T1000 (cell line): ENCODE measurements around the gene MARS2.
"Not testable (repeated sequence)": the region's sequence is repeated elsewhere in the genome, so short reads cannot be mapped to it uniquely, and the experiment has no call there.

ENCODE experiments used
- DNase-seq: peaks from one replicate; lab custom pipeline; 2025; ENCODE audit warnings: mixed read lengths; lab: John Stamatoyannopoulos, UW

MARS2 gene

DNA sequence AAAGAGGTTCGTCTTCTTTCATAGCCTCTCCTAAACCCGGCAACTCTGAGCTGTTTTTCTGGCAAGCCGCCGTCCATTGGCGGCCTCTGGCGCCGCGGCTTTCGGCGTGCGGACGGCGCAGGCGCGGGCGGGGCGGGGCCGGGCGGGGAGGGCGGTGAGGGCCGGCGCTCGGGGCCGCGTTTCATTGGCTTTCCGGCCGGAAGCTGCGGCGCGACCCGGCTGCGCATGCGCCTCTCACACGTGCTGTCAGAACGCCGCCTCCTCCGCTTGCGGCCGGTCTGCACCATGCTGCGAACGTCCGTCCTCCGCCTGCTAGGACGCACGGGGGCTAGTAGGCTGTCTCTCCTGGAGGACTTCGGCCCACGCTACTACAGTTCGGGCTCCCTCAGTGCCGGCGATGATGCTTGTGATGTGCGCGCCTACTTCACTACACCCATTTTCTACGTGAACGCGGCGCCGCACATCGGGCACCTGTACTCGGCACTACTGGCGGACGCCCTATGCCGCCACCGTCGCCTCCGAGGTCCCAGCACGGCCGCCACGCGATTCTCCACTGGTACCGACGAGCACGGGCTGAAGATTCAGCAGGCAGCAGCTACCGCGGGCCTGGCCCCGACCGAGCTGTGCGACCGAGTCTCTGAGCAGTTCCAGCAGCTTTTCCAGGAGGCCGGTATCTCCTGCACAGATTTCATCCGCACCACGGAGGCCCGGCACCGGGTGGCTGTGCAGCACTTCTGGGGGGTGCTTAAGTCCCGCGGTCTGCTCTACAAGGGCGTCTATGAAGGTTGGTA is at the start of gene MARS2:
MARS2 (plus strand) TSS at position 249 of the 791 bp plus-strand sequence; CDS start at position 286, 37 bp downstream.
- DNase-seq = peak; percentile 88

DNA sequence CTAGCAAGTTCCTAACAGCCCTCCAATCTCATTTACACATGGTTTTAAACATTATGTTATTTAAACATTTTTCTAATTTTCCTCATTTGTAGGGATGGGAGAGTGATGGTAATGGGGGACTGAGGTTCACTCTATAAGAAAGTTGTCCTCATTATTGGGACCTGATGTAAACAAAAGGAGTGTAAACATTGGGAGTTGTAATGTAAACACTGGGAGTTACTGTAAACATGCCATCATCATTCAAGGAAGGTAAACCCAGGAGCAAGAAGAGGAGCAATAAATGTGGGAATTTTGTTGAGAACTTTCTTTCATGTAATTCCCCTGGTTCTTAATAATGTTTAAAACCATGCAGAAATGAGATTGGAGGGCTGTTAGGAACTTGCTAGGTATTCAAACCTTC is 47.6 kb upstream of the MARS2 start:
- no peak for DNase-seq

DNA sequence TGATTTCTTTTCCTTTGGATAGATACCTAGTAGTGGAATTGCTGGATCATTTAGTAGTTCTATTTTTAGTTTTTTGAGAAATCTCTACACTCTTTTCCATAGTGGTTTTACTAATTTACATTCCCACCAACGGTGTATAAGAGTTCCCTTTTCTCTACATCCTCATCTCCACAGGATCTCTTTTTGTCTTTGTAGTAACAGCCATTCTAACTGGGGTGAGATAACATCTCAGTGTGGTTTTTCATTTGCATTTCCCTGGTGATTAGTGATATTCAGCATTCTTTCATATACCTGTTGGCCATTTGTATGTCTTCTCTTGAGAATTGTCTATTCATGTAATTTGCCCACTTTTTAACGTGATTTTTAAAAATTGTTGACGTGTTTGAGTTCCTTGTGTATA is 43.5 kb upstream of the MARS2 start:
- no peak for DNase-seq

DNA sequence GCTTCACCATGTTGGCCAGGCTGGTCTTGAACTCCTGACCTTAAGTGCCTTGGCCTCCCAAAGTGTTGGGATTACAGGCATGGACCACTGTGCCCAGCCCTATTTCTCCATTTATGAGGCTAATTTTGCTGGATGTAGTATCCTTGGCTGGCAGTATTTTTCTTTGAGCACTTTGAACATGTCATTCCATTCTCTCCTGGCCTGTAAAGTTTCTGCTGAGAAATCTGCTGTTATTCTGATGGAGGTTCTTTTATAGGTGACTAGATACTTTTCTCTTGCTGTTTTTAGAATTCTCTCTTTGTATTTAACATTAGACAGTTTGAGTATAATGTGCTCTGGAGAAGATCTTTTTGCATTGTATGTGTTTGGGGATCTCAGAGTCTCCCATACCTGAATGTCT is 38.9 kb upstream of the MARS2 start:
- DNase-seq = no peak

DNA sequence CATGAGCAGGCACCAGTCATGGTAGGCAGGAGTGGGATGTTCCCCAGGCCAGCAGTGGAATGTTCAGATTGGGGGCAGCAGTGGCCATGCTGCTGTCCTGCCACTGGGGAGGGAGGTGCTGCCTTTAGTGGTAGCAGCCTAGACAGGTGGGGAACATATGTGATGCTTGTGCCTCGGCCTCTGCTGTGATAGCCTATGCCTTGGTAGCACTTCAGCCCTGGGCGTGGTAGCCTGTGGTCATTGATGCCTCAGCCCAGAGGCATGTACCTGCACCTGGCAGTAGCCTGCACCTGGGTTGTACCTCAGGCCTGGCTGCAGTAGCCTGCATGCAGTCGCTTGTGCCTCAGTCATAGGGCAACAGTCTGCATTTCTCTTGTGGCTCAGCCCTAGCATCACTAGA is 36.9 kb upstream of the MARS2 start:
- no peak for DNase-seq

DNA sequence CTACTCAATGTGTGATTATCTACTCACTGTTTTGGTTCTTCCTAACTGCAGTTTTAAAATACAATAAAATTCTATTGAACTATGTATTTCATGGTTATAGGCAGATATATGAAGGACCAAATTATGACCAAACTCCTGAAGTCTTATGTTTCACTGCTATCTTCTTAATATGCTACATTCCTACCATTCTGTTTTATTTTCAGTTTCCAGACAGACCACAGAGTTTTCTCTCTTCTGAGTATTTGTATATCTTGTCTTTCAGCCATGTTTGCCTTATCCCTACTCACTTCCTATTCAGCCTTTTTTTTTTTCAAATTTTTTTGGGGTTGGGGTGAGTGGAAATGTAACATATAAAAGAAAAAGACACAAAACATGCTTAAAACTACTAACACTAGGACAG is 36.1 kb upstream of the MARS2 start:
- no peak for DNase-seq

DNA sequence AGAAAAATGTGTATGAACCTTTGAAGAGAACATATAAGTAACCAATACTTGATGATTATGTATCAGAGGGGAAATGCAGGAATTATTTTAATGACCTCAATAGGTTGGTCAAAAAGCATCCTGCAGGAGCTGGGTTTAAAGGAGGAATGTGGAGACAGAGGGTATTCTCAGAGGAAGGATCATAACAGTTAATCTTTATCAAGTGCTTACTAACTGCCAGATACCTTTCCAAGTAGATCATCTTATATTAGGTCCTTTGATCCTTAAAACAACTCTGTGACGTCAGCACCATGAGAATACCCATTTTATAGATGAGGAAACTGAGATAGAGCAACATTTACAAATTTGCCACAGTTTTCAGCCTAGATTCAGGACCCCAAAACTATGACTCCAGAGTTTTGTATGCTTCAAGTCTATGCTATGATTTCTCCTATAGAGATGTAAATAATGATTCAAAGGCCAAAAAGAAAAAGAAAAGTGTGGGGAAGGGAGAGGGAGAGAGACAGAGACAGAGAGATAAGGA is 32.7 kb upstream of the MARS2 start:
- DNase-seq = no peak

DNA sequence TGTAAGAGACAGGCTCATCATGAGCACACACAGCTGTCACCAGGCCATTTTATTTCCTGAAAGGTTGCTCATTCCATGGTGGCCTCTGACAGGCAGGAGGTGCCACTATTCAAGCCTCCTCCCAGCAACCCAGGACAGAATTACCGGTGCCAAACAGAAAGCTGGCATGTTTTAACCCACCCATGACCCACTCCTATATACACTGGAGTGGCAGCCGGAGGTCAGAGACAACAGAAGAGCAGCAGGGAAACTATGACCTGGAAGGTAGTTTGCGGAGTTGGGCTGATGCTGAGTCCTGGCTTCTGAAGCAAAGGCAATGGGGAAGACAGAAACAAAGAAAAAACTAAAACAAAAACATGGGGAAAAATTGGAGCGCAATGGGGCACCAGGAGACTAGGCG is 32.1 kb upstream of the MARS2 start:
- DNase-seq = no peak

DNA sequence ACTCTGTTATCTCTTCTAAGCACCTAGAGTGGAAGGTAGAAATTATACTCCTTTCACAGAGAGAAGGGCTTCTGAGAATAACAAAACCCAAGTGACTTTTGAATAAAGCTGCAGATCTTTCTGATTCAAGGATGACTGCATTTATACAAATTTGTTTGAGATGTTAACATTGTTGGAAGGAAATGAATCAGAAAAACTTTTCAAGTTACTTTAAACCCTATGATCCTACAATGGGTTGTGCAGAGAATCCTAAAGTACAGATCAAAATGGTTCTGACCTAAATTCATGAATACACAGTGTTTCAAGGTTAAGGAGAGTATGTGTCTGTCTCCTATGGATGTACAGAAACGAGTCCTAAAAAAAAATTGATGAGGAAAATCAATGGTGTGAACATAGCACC is 31.6 kb upstream of the MARS2 start:
- no peak for DNase-seq

DNA sequence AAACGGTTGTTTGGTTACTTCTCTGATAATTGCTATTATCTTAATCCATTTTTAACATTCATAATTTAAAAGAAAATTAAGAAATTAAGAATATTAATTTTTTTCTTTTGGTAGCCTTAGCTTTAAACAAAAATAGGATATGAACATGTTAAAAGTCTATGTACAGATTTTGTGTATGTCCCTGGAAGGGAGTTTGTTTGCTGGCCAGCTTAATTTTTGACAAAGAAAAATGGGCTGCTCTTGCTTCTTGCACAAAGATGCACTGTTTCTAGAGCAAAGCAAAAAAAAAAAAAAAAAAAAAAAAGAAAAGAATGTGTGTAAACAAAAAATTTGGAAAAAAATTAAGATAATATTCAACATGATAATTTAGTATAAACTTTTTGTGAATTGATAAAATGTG is 31.1 kb upstream of the MARS2 start:
- no peak for DNase-seq

DNA sequence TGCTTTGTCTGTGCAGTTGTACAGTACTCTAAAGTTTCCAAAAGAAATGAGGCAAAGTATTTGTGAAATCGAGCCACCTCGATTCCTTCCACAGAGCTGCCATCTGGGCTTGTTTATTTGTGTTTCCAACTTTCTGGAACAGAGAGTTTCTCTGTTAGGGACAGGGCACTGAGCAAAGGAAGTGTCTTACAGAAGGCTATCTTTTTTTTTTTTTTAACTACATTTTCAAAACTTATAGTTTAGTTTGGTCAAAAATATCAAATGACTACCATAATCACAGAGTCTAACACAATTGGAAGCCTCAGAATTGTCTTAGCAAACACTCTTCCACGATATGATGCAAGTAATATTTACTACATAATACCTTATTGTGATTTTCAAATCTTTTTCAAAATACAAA is 30.6 kb upstream of the MARS2 start:
- no peak for DNase-seq

DNA sequence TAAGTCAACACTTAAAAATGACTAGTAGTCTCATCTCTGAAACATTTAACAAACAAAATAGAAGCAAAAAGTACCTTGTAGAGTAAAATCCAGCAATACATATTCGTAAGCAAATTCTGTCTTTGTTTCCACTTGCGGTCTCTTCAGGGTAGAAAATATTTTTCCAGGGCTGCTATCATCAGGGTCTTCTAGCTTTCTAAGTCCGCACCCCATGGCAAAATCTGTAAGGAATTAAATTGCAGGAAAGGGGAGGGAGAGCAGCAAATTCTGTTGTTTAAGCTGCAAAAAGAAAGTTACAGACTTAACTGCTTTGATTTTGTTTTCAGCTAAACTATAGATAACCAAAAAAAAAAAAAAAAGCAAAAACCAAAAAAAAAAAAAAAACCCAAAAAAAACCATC is 29.9 kb upstream of the MARS2 start, which contains the start of gene RFTN2:
RFTN2 (minus strand) TSS at position 342 of the 400 bp plus-strand sequence; CDS start at position 213, 129 bp downstream.
- no peak for DNase-seq

DNA sequence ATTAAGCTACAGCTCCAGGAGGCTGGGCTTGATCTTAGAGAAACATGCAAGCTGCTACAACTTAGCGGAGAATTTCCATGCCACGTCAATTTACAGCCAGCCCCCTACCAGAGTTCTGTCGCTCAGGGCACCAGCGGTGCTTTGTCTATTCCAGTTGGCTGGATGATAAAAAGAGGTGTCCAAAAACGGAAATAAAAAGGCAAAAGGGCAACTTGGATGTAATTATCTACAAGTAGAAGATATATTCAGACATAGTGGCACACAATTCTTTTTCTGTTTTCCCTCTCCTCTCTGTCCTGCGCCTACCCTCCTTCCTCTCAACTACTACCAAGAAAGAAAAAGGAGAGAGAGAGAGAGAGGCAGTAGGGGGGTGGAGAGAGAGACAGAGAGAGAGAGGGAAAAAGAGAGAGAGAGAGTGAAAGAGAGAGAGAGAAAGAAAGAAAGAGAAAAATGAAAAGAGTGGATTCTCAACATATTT is 29.4 kb upstream of the MARS2 start:
- no peak for DNase-seq

DNA sequence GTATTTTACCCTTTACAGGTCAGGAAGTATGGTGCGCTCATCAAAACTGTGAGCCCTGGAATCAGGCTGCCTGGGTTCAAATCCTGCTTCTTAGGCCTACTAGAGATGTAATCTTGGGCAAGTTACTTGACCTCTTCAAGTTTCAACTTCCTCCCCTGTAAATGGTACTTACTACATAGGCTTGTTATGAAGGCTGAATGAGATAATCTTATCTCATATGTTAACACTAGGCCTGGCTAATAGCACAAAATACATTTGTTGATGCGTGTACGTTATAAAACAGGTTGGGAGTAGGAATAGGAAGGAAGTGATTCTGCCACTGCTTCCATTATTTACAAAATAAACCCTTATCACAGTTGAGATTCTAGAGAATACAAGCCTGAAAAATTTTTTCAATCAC is 28.1 kb upstream of the MARS2 start:
- DNase-seq = no peak

DNA sequence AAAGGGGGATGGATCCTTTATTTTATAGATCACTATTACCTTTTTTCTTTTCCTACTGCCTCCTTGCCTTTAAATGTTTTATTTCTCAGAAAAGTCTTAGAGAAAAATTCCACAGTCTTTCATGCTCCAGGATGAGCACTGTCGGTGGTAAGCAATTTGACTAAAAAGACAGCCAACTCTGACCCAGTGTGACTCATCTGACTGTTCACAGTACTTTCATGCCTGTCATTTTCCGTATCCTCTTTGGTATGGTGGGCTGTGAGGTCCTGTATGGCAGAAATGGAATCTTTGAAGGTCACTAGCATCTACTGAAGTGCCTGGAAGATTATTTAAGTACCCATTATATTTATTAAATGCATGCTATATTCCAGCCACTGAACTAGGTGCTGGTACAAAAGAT is 27.7 kb upstream of the MARS2 start:
- DNase-seq = no peak

DNA sequence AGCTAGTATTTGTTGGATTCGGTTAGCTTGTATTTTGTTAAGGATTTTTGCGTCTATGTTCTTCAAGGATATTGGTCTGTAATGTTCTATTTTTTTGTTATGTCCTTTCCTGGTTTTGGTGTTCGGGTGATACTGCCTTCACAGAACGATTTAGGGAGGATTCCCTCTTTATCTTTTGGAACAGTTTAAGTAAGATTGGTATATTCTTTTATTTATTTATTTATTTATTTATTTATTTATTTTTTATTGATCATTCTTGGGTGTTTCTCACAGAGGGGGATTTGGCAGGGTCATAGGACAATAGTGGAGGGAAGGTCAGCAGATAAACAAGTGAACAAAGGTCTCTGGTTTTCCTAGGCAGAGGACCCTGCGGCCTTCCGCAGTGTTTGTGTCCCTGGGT is 10.0 kb upstream of the MARS2 start:
- not testable (repeated sequence) for DNase-seq

DNA sequence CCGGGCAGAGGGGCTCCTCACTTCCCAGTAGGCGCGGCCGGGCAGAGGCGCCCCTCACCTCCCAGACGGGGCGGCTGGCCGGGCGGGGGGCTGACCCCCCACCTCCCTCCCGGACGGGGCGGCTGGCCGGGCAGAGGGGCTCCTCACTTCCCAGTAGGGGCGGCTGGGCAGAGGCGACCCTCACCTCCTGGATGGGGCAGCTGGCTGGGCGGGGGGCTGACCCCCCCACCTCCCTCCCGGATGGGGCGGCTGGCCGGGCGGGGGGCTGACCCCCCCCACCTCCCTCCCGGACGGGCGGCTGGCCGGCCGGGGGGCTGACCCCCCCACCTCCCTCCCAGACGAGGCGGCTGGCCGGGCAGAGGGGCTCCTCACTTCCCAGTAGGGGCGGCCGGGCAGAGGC is 9.2 kb upstream of the MARS2 start:
- DNase-seq = not testable (repeated sequence)

DNA sequence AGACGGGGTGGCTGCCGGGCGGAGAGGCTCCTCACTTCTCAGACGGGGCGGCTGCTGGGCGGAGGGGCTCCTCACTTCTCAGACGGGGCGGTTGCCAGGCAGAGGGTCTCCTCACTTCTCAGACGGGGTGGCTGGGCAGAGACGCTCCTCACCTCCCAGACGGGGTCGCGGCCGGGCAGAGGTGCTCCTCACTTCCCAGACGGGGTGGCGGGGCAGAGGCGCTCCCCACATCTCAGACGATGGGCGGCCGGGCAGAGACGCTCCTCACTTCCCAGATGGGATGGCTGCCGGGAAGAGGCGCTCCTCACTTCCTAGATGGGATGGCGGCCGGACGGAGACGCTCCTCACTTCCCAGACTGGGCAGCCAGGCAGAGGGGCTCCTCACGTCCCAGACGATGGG is 8.6 kb upstream of the MARS2 start:
- DNase-seq = not testable (repeated sequence)

DNA sequence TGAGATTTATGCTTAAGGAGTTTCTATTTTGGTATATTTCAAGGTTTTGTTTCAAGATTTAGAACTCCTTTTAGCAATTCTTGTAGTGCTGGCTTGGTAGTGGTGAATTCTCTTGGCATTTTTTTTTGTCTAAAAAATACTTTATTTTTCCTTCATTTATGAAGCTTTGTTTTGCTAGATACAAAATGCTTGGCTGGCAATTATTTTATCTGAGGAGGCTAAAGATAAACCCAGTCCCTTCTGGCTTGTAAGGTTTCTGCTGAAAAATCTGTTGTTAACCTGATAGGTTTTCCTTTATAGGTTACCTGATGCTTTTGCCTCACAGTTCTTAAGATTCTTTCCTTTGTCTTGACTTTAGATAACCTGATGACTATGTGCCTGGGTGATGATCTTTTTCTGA is 5.4 kb upstream of the MARS2 start:
- not testable (repeated sequence) for DNase-seq

DNA sequence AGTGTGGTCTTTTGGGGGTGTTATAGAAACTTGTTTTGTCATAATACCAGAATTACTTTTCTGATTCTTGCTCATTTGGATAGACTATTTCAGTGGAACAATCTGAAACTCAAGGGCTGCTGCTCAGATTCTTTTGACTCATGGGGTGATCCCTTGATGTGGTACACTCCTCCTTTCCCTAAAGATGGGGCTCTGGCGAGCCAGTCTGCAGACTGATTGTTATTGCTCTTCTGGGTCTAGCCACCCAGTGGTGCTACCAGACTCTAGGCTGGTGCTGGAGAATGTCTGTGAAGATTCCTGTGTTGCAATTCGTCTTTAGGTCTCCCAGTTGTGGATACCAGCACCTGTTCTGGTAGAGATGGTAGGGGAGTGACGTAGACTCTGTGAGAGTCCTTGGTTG is 4.2 kb upstream of the MARS2 start:
- DNase-seq = no peak

DNA sequence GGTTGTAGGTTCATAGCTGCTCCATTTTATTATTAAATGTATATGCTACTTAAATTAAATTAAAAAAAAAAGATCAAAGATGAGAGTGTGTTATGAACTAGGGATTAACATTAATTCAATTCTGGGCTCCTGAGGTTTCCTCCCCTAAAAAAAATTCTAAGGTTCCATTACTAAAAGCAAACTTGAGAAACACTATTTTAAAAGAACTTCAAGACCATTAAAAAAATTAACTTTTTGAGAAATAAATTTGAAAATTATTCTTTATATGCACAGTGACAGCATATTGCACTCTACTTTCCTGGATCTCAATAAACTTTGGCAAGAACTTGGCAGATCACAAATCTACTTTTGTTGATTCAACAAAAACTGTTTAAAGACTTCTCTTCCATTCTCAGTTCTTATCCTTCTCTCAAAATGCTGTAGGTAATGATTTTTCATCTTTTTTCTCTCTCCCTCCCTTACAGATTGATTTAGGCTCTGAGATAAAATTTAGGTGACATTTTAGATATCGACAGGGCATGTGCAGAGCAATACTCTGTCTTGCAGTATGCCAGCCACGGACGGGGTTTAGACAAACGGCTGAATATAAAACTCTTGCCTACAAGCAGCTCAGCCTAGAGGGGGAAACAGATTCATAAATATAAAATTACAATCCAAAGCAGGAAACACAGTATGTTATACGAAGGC is 592 bp upstream of the MARS2 start:
- no peak for DNase-seq

DNA sequence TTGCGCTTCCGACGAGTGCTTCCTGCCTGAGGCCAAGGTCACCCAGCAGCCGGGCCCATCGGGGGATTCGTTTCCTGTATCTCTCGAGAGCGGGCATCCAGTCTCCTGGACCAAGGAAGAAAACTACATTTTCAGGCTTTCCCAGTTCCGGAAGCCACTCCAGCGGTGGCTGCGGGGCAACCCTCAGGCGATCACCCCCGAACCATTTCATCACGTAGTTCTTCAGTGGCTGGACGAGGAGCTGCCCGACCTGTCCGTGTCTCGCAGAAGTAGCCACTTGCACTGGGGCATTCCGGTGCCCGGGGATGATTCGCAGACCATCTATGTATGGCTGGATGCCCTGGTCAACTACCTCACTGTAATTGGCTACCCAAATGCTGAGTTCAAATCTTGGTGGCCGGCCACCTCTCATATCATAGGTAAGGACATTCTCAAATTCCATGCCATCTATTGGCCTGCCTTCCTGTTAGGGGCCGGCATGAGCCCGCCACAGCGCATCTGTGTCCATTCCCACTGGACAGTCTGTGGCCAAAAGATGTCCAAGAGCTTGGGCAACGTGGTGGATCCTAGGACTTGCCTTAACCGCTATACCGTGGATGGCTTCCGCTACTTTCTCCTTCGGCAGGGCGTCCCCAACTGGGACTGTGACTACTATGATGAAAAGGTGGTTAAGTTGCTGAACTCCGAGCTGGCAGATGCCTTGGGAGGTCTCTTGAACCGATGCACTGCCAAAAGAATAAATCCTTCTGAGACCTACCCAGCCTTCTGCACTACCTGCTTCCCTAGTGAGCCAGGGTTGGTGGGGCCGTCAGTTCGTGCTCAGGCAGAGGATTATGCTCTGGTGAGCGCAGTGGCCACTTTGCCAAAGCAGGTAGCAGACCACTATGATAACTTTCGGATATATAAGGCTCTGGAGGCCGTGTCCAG is 1.0 kb downstream of the MARS2 start:
- DNase-seq = no peak
